CD14-positive monocyte (primary cell): ENCODE measurements around the gene UBE3C. TPM values are rescaled to one million over a fixed set of nuclear protein-coding genes. Genes with fewer than 3 reads are reported as not detected.

Experiments
- DNase-seq, 3 donors: peaks; one replicate each; pipeline ENCODE4 v3.0.0-alpha.2; 2011 to 2022
- H2AFZ ChIP-seq: 2 replicates; pipeline ENCODE4 v1.6.0; 2012; ENCODE audit warnings: mild to moderate bottlenecking, low read depth, low read length, inconsistent platforms; ENCODE audit not compliant: insufficient read depth, poor library complexity, severe bottlenecking
- H3K27ac ChIP-seq, 2 donors: 1 replicate in 1 of 2; 2 replicates in 1 of 2; pipeline ENCODE4 v1.5.1; 2012 to 2013; ENCODE audit warnings: low read length in 2 of 2, control low read depth in 1 of 2, inconsistent platforms in 1 of 2, low read depth in 1 of 2, mild to moderate bottlenecking in 1 of 2
- H3K27me3 ChIP-seq, 2 donors: one replicate each; pipeline versions ENCODE4 v1.6.0 to v1.6.1; 2011 to 2013; ENCODE audit warnings: low read length in 2 of 2; ENCODE audit not compliant: control insufficient read depth in 2 of 2, insufficient read depth in 2 of 2
- H3K36me3 ChIP-seq, 2 donors: replicated peaks in 1 of 2; 1 replicate in 1 of 2; 2 replicates in 1 of 2; pipeline versions ENCODE4 v1.5.1 to v1.6.1; 2012 to 2013; ENCODE audit warnings: low read length in 2 of 2, control low read depth in 1 of 2, inconsistent platforms in 1 of 2, mild to moderate bottlenecking in 1 of 2; ENCODE audit not compliant: insufficient read depth in 2 of 2, control insufficient read depth in 1 of 2
- H3K4me1 ChIP-seq, 2 donors: 1 replicate in 1 of 2; 2 replicates in 1 of 2; pipeline versions ENCODE4 v1.5.1 to v1.6.1; 2012 to 2013; ENCODE audit warnings: low read length in 2 of 2, control low read depth in 1 of 2, inconsistent platforms in 1 of 2, mild to moderate bottlenecking in 1 of 2, moderate library complexity in 1 of 2; ENCODE audit not compliant: insufficient read depth in 2 of 2, control insufficient read depth in 1 of 2
- H3K4me2 ChIP-seq: replicated peaks from 2 replicates; pipeline ENCODE3; 2012; ENCODE audit warnings: low read length, moderate library complexity, mild to moderate bottlenecking; ENCODE audit not compliant: poor library complexity, severe bottlenecking; ENCODE audit errors: extremely low read depth
- H3K4me3 ChIP-seq, 3 experiments: fragments of 200-600 bp in 1 of 3; sonication (generic) in 1 of 3; replicated peaks in 1 of 3; 1 replicate in 2 of 3; 2 replicates in 1 of 3; pipeline ENCODE4 v1.5.1; 2011 to 2013; ENCODE audit warnings: low read length in 3 of 3, mild to moderate bottlenecking in 3 of 3, control low read depth in 2 of 3, low read depth in 2 of 3, inconsistent platforms in 1 of 3, moderate library complexity in 1 of 3
- H3K79me2 ChIP-seq: 2 replicates; pipeline ENCODE4 v1.6.0; 2012; ENCODE audit warnings: mild to moderate bottlenecking, control low read depth, inconsistent platforms, low read length, moderate library complexity; ENCODE audit not compliant: insufficient read depth
- H3K9ac ChIP-seq: 2 replicates; pipeline ENCODE4 v1.6.0; 2017; ENCODE audit warnings: low read length, mild to moderate bottlenecking; ENCODE audit not compliant: insufficient read depth, poor library complexity, severe bottlenecking
- H3K9me3 ChIP-seq, 2 donors: replicated peaks in 1 of 2; 1 replicate in 1 of 2; 2 replicates in 1 of 2; pipeline versions ENCODE4 v1.5.1 to v1.6.1; 2012 to 2013; ENCODE audit warnings: low read length in 2 of 2, control low read depth in 1 of 2; ENCODE audit not compliant: control insufficient read depth in 1 of 2, insufficient read depth in 1 of 2
- H4K20me1 ChIP-seq: 2 replicates; pipeline ENCODE4 v1.6.0; 2012; ENCODE audit warnings: mild to moderate bottlenecking, low read length, control low read depth, moderate library complexity; ENCODE audit not compliant: insufficient read depth
- H3K27ac Mint-ChIP-seq, 7 donors: one replicate each; pipeline ENCODE4 v1.8.0; 2020; ENCODE audit warnings: mild to moderate bottlenecking in 7 of 7, mixed read lengths in 7 of 7, moderate library complexity in 6 of 7, inconsistent platforms in 2 of 7
- H3K27me3 Mint-ChIP-seq, 3 donors: one replicate each; pipeline ENCODE4 v1.8.0; 2021 to 2022; ENCODE audit warnings: low read depth in 3 of 3, mild to moderate bottlenecking in 3 of 3, mixed read lengths in 3 of 3, moderate library complexity in 3 of 3, inconsistent platforms in 1 of 3
- H3K36me3 Mint-ChIP-seq, 2 donors: one replicate each; pipeline ENCODE4 v1.8.0; 2020; ENCODE audit warnings: mixed read lengths in 2 of 2, inconsistent platforms in 1 of 2, mild to moderate bottlenecking in 1 of 2
- H3K4me1 Mint-ChIP-seq: one replicate; pipeline ENCODE4 v1.8.0; 2020; ENCODE audit warnings: mild to moderate bottlenecking, mixed read lengths
- H3K4me3 Mint-ChIP-seq, 2 donors: one replicate each; pipeline ENCODE4 v1.8.0; 2020; ENCODE audit warnings: mild to moderate bottlenecking in 2 of 2, mixed read lengths in 2 of 2, moderate library complexity in 1 of 2
- H3K9me3 Mint-ChIP-seq, 7 donors: one replicate each; pipeline ENCODE4 v1.8.0; 2020 to 2022; ENCODE audit warnings: mixed read lengths in 7 of 7, mild to moderate bottlenecking in 6 of 7, moderate library complexity in 6 of 7, inconsistent platforms in 2 of 7
- WGBS: methylation state at CpG from one replicate; pipeline ENCODE4 v1.1.5; 2013; ENCODE audit warnings: missing lambda C conversion rate; ENCODE audit not compliant: insufficient coverage; 5-methylcytosine and 5-hydroxymethylcytosine counted together
- intact Hi-C, 2 donors: fragments of 100-400 bp; cut with micrococcal nuclease; formaldehyde crosslinking; loops; one replicate each; pipeline versions ENCODE4 v1.15.0 to v1.15.1; 2023
- polyA plus RNA-seq, 3 donors: library from polyadenylated mRNA; depleted of rRNA in 1 of 3; unstranded in 2 of 3; stranded (reverse) in 1 of 3; fragments of 300-500 nt in 2 of 3; fragments of >200 nt in 1 of 3; fragmentation: Illumina TruSeq in 2 of 3; gene quantifications; 1 replicate in 2 of 3; 2 replicates in 1 of 3; pipeline ENCODE4 v1.2.3, GENCODE V29; 2012 to 2021
- TF ChIP-seq, protein P1 (sequence below): fragments of 200-600 bp; IDR thresholded peaks from one replicate; pipeline ENCODE4 v1.8.0; 2022; ENCODE audit warnings: antibody characterized with exemption, mild to moderate bottlenecking

Gene UBE3C
- polyA plus RNA-seq, 3 donors, result 19.5 to 34.5 (median 24.3) TPM

DNA sequence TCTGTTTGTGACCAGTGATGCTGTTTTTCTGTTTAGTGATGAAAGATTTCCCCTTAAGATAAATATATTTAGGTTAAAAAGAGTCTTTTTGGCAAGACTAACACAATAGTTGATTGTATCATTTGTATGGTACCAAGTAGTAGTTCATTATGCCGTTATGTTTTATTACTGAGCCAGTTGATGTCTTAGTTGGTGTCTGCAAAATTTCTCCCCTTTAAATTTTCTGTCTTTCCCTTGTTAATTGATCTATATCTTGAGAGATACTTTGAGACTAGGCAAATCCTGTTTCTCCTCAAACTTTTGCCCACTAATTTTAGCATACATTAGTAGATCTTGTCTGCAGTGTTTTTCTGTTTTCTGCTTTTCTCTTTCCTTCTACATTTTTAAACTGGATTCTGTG, 21.7 kb downstream of the UBE3C start:
- Histone ChIP-seq H3K4me1 (no peaks in the 10 kb centered on the region), H3K27ac (no peak overlapping the region), H3K36me3 (peaks cover 13 to 27% of the 10 kb centered on the region in 2 donors), H3K79me2 (peaks cover 92% of the 10 kb centered on the region), H3K4me3 (no peak overlapping the region), H3K4me2 (no peak overlapping the region), H3K9me3 (no peaks in the 10 kb centered on the region), H3K9ac (no peak overlapping the region), H4K20me1 (peaks cover 100% of the 10 kb centered on the region), H2AFZ (no peak overlapping the region), H3K27me3 (no peaks in the 10 kb centered on the region)
- Mint-ChIP-seq H3K4me3 (no peak overlapping the region), H3K4me1 (no peaks in the 10 kb centered on the region), H3K27ac (no peak overlapping the region), H3K27me3 (peaks cover 0 to 2% (median 0%) of the 10 kb centered on the region in 3 donors), H3K36me3 (peaks cover 13 to 25% of the 10 kb centered on the region in 2 donors), H3K9me3 (peaks cover 0 to 7% (median 0%) of the 10 kb centered on the region in 7 donors)
- no CpG with 5 or more reads among the region's 1 CpG for WGBS
- intact Hi-C loops, result no loop called here
- DNase-seq, result no peak
- TF ChIP-seq, protein P1, sequence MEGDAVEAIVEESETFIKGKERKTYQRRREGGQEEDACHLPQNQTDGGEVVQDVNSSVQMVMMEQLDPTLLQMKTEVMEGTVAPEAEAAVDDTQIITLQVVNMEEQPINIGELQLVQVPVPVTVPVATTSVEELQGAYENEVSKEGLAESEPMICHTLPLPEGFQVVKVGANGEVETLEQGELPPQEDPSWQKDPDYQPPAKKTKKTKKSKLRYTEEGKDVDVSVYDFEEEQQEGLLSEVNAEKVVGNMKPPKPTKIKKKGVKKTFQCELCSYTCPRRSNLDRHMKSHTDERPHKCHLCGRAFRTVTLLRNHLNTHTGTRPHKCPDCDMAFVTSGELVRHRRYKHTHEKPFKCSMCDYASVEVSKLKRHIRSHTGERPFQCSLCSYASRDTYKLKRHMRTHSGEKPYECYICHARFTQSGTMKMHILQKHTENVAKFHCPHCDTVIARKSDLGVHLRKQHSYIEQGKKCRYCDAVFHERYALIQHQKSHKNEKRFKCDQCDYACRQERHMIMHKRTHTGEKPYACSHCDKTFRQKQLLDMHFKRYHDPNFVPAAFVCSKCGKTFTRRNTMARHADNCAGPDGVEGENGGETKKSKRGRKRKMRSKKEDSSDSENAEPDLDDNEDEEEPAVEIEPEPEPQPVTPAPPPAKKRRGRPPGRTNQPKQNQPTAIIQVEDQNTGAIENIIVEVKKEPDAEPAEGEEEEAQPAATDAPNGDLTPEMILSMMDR, result no peak

DNA sequence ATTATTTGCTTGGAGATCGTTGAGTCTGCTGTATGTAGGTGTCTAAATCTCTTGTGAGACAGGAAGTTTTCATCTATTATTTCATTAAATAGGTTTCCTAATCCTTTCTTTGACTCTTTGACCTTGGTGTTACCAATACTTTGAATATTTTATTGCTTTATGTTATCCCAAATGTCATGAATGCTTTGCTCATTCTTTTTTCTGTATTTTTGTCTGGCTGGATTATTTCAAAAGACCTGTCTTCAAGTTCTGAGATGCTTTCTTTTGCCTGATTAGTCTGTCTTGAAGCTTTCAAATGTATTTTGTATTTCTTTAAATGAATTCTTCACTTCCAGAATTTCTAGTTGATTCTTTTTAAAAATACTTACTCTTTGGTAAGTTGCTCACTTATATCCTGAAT, 27.3 kb downstream of the UBE3C start:
- H3K36me3 Mint-ChIP-seq, result peaks cover 38 to 73% of the 10 kb centered on the region in 2 donors
- H3K36me3 ChIP-seq, result peaks cover 53 to 81% of the 10 kb centered on the region in 2 donors

More for the DNA sequence above, 27.3 kb downstream of the UBE3C start:
- Mint-ChIP-seq H3K27me3 (peaks cover 0 to 2% (median 0%) of the 10 kb centered on the region in 3 donors), H3K4me1 (no peaks in the 10 kb centered on the region), H3K9me3 (peaks cover 0 to 7% (median 2%) of the 10 kb centered on the region in 7 donors), H3K27ac (peak overlapping the region in 1 of 7 donors; percentile 43), H3K4me3 (no peak overlapping the region)
- Histone ChIP-seq H3K4me1 (no peaks in the 10 kb centered on the region), H3K4me2 (no peak overlapping the region), H3K79me2 (peaks cover 69% of the 10 kb centered on the region), H3K9ac (no peak overlapping the region), H3K27ac (no peak overlapping the region), H3K4me3 (no peak overlapping the region), H3K9me3 (no peaks in the 10 kb centered on the region), H2AFZ (no peak overlapping the region), H3K27me3 (no peaks in the 10 kb centered on the region), H4K20me1 (peaks cover 88% of the 10 kb centered on the region)
- DNase-seq, result no peak
- intact Hi-C loops, result no loop called here
- TF ChIP-seq, protein P1, result no peak
- WGBS, result no CpG with 5 or more reads among the region's 1 CpG
